HepG2 (cell line): ENCODE measurements around the gene TNFAIP2. TPM values are rescaled to one million over a fixed set of nuclear protein-coding genes. Genes with fewer than 3 reads are reported as not detected.

Experiments
- BATF2 ChIP-seq: sonication (generic); formaldehyde crosslinking; IDR thresholded peaks from 2 replicates; pipeline ENCODE4 v1.8.0; 2022; ENCODE audit warnings: mild to moderate bottlenecking, missing genetic modification reagents, moderate library complexity
- ETV6 ChIP-seq: sonication (generic); formaldehyde crosslinking; conservative IDR thresholded peaks from 2 replicates; pipeline ENCODE4 v1.4.0; 2020; ENCODE audit warnings: missing genetic modification reagents
- HMGXB3 ChIP-seq: sonication (generic); formaldehyde crosslinking; IDR thresholded peaks from 2 replicates; pipeline ENCODE4 v1.4.0; 2020; ENCODE audit warnings: missing genetic modification reagents, borderline replicate concordance
- IRF9 ChIP-seq: sonication (generic); formaldehyde crosslinking; IDR thresholded peaks from 2 replicates; pipeline ENCODE4 v1.8.0; 2022; ENCODE audit warnings: missing genetic modification reagents, mild to moderate bottlenecking, borderline replicate concordance
- JUNB ChIP-seq: sonication (generic); formaldehyde crosslinking; IDR thresholded peaks from 2 replicates; pipeline ENCODE4 v1.8.0; 2022; ENCODE audit warnings: missing genetic modification reagents, mild to moderate bottlenecking, borderline replicate concordance
- MBD4 ChIP-seq: IDR thresholded peaks from 2 replicates; pipeline ENCODE4 v1.6.1; 2012; ENCODE audit warnings: low read length, inconsistent platforms, borderline replicate concordance
- NR2F1 ChIP-seq, 2 experiments: fragments of 450-650 bp in 1 of 2; formaldehyde crosslinking in 1 of 2; IDR thresholded peaks; 2 replicates each; pipeline versions ENCODE4 v1.5.0 to v1.6.1; 2016 to 2020; ENCODE audit warnings: mild to moderate bottlenecking in 1 of 2, missing compliant biosample characterization in 1 of 2, missing genetic modification reagents in 1 of 2, moderate library complexity in 1 of 2
- SMC3 ChIP-seq: IDR thresholded peaks from 2 replicates; pipeline ENCODE4 v1.6.1; 2011; ENCODE audit warnings: low read length, improper control_type of control experiment
- SPEN ChIP-seq: sonication (generic); formaldehyde crosslinking; IDR thresholded peaks from 2 replicates; pipeline ENCODE4 v1.5.1; 2020; ENCODE audit warnings: low read depth, mild to moderate bottlenecking, missing genetic modification reagents
- STAG1 ChIP-seq: sonication (generic); formaldehyde crosslinking; IDR thresholded peaks from 2 replicates; pipeline ENCODE4 v1.4.0; 2020; ENCODE audit warnings: missing genetic modification reagents
- XBP1 ChIP-seq: sonication (generic); formaldehyde crosslinking; IDR thresholded peaks from 2 replicates; pipeline ENCODE4 v1.5.0; 2020; ENCODE audit warnings: missing genetic modification reagents
- ZBTB37 ChIP-seq: sonication (generic); formaldehyde crosslinking; IDR thresholded peaks from 2 replicates; pipeline ENCODE4 v1.4.0; 2020; ENCODE audit warnings: mild to moderate bottlenecking, missing genetic modification reagents
- ZNF430 ChIP-seq: sonication (generic); formaldehyde crosslinking; IDR thresholded peaks from 2 replicates; pipeline ENCODE4 v1.9.0; 2021; ENCODE audit warnings: mild to moderate bottlenecking, missing genetic modification reagents
- ZNF589 ChIP-seq: sonication (generic); formaldehyde crosslinking; conservative IDR thresholded peaks from 2 replicates; pipeline ENCODE4 v1.8.0; 2022; ENCODE audit warnings: mild to moderate bottlenecking, moderate library complexity, missing genetic modification reagents
- ZSCAN12 ChIP-seq: sonication (generic); formaldehyde crosslinking; IDR thresholded peaks from 2 replicates; pipeline ENCODE4 v1.9.0; 2021; ENCODE audit warnings: mild to moderate bottlenecking, missing genetic modification reagents
- ZSCAN25 ChIP-seq: sonication (generic); formaldehyde crosslinking; IDR thresholded peaks from 2 replicates; pipeline ENCODE4 v1.8.0; 2022; ENCODE audit warnings: mild to moderate bottlenecking, missing genetic modification reagents
- polyA plus RNA-seq, 8 experiments: library from polyadenylated mRNA; depleted of rRNA in 3 of 8; stranded (reverse) in 7 of 8; unstranded in 1 of 8; fragments of >200 nt; fragmentation: Illumina TruSeq in 4 of 8; extraction: Trizol in 4 of 8; gene quantifications; 2 replicates each; pipeline versions ENCODE4 v1.2.1 to v1.2.3, GENCODE V29; 2011 to 2016; ENCODE audit warnings: low read depth in 4 of 8, missing spikeins in 1 of 8, mixed read lengths in 1 of 8; ENCODE audit not compliant: insufficient read depth in 1 of 8
- total RNA-seq, 5 experiments: library from RNA; depleted of rRNA; stranded (reverse); fragments of >200 nt; fragmentation: Illumina TruSeq; extraction: Trizol; gene quantifications; 2 replicates each; pipeline ENCODE4 v1.2.3, GENCODE V29; 2016; ENCODE audit warnings: low read depth in 1 of 5

Gene TNFAIP2
- total and polyA plus RNA-seq, 2 of the 13 experiments (the other 11 are each of a cell fraction or from before 2014, with no cell fraction given) = 0.46 to 1.5 TPM

- TF ChIP-seq IRF9 (CRISPR knock-in tag) = peak; percentile 12; the same call in 1 of the 2 replicates
- TF ChIP-seq ZNF589 (CRISPR knock-in tag) = peak; percentile 91
- peak; percentile 62; the same call in 1 of the 2 replicates for TF ChIP-seq BATF2 (CRISPR knock-in tag)
- 0 out of 2 replicates have a peak, but pooled peaks have one; percentile 9 for TF ChIP-seq ZSCAN12 (CRISPR knock-in tag)
- TF ChIP-seq JUNB (CRISPR knock-in tag) = peak; percentile 63
- 0 out of 2 replicates have a peak, but pooled peaks have one; percentile 49 for TF ChIP-seq ZNF430 (CRISPR knock-in tag)
- peak in 1 of 2 experiments; percentile 62; a peak in 1 of 4 replicates for TF ChIP-seq NR2F1 (CRISPR knock-in tag; IDR thresholded peaks at IDR 0.05)
- TF ChIP-seq HMGXB3 = no peak
- TF ChIP-seq STAG1 (CRISPR knock-in tag) = peak; percentile 74
- TF ChIP-seq SPEN = peak; percentile 50; the same call in 1 of the 2 replicates
- TF ChIP-seq SMC3 = peak; percentile 33; the same call in 1 of the 2 replicates
- TF ChIP-seq MBD4 = no peak
- no peak for TF ChIP-seq ETV6 (CRISPR knock-in tag)
- TF ChIP-seq XBP1 (CRISPR knock-in tag) = no peak
- TF ChIP-seq ZBTB37 (CRISPR knock-in tag) = no peak
- peak; percentile 84 for TF ChIP-seq ZSCAN25 (CRISPR knock-in tag)
Measured at GRCh38 chr14:103104654-103105452, 18.4 kb upstream of the TNFAIP2 start (continued).
